Dedifferentiated amniotic fluid mesenchymal stem cell (primary cell): ENCODE measurements around the gene EDN3.

ENCODE experiments used
- DNase-seq: peaks from one replicate; pipeline ENCODE4 v3.0.0-alpha.2; 2016; ENCODE audit errors: extremely low spot score

The EDN3 gene

DNA sequence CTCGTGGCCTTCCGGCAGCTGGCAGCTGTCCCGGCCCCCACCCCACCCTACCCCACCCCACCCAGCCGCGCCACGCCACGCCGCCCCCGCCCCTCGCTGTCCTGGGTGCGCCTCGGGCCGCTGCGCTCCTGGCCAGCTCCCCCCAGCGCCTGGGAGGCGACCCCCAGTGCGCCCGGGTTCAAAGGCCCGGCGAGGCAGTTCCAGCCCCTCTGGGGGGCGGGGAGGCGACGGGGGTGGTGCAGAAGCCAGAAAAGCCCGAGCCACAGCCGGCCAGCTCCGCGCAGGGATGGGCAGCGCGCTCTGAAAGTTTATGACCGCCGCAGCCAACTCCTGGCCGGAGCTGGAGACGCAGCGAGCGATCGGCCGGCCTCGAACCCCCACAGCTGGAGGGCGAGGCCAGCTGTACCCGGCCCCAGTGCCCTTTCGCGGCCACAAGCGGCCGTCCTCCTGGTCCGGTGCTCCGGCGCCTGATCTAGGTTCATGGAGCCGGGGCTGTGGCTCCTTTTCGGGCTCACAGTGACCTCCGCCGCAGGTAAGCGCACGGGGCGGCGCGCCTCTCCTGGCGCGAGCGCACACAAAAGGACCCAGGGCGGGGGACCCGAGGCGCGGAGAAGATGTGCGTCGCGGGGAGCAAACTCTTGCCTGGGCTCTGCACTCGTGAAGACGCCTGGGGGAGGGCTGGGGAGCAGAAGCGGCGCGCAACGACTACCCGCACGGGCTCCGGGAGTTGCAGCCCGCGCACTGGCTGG, at the start of gene EDN3:
TSS of gene EDN3 (plus strand) at position 279 of the 749 bp plus-strand sequence. CDS start at position 481, 202 bp downstream.
- no peak for DNase-seq

- DNase-seq = no peak
These were observed 47.1 kb upstream of the EDN3 start for GRCh38 chr20:59253325-59253724.

DNA sequence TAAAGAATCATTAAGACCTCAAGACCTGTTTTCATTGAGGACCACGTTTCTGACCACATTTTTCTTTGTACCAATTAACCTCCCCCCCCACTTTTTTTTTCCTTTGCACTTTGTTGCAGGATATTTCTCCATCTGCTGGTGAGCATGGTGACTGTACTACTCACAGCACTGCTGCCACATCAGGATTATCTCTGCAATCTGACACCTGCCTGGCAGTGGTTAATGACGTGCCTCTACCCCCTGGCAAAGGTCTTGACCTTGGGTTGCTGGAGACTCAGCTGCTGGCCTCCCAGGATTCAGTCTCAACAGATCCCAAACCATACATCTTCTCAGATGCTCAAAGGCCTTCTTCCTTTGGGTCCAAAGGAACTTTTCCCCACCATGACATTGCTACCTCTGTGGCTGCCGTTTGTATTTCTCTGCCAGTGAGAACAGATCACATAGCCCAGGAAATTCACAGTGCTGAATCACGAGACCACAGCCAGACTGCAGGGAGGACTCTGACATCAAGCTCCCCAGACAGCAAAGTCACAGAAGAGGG, 46.6 kb upstream of the EDN3 start:
- DNase-seq = no peak

GRCh38 chr20:59255256-59255655, 45.2 kb upstream of the EDN3 start:
- DNase-seq = no peak

- no peak for DNase-seq
These were observed 42.2 kb upstream of the EDN3 start for GRCh38 chr20:59258221-59258621.

GRCh38 chr20:59259946-59260345, 40.5 kb upstream of the EDN3 start:
- no peak for DNase-seq

GRCh38 chr20:59265298-59265697, 35.1 kb upstream of the EDN3 start:
- no peak for DNase-seq

GRCh38 chr20:59268870-59269269, 31.5 kb upstream of the EDN3 start:
- DNase-seq = no peak

DNA sequence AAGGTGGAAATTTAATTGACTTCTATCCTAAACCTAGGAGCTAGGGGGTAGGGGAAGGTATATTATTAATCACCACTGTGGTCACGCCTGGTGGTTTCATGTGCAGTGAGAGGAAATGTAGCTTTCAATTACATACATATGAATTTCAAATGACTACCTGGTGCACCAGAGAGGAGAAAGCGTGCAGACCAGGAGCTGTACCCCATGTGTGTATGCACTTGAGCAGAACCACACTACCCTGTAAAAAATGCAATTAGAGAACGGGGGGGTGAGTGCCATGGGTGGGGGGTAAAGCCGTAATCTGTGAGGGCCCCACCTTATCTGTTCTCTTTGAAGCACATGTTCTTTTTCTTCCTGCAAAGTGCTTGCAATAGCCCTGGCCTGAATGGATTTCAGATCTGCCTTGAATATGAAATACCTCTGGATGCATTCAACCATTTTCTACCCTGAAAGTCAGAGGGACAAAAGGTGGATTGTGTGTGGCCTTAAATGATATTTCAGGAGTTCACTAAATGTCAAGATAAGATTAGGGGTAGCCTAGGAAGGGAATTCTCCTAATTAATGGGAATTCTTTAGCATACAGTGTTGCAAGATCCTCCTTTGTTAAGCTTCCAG, 30.9 kb upstream of the EDN3 start:
- no peak for DNase-seq

DNA sequence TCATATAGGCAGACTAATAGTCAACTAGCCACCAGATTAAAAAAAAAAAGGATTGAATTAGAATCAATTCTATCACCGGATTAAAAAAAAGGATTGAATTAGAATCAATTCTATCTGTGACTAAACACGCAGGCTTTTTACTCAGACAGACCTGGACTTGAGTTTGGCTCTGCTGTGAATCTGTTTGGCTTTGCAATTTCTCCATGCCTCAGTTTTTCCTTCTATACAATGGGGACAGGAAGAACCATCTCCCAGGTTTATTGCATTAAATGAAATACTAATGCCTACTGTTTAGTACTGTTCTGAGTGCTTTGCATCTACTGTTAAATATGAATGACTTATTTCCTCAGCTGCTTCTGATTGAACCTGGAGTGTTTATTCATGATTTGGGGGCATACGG, 30.0 kb upstream of the EDN3 start:
- no peak for DNase-seq

DNA sequence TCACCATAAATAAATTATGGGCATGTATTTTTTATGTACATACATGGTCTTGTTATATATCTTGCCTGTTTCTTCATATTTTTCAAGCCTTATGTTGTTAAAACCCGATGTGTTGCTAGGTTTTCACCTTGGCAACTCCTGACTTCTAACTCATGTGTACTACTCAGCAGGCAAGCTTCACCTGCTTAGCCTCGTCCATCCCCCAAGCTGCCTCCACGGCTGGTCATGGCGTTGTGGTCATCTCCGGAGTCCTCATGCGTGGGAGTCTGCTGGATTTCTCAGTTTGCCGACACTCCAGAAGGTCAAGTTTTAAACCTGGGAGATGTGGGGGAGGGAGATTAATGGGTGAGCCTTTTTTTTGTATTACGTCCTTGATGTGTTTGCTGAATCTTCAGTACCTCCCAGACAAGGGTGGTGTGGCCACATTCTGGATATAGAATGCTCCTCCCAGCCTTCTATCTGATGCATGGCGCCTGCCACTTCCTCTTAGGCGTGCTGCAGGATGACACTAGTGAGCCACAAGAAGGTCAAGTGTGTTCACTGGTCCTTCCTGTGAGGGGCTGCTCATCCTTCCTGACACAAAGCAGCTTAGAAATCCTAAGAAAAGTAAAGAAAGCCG, 26.6 kb upstream of the EDN3 start:
- no peak for DNase-seq

DNA sequence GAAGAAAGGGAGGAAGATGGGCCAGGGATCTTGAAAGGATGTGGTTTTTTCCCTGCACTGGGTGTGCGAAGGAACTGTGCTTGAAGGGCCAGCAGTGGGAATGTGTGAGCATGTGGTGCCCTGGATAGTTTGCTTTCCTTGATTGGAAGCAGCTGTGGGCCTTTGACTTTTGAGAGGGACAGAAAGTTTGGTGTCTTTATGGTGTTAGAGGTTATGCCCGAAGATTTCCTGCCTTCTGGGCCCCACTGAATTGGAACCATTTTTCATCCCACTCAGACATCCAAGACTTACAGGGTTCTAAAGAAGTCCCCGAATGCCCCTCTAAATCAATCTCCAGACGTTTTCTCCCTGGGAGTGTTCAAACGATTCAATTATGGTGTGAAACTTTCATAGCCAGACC, 23.5 kb upstream of the EDN3 start:
- no peak for DNase-seq

GRCh38 chr20:59284470-59284869, 15.9 kb upstream of the EDN3 start:
- no peak for DNase-seq

DNA sequence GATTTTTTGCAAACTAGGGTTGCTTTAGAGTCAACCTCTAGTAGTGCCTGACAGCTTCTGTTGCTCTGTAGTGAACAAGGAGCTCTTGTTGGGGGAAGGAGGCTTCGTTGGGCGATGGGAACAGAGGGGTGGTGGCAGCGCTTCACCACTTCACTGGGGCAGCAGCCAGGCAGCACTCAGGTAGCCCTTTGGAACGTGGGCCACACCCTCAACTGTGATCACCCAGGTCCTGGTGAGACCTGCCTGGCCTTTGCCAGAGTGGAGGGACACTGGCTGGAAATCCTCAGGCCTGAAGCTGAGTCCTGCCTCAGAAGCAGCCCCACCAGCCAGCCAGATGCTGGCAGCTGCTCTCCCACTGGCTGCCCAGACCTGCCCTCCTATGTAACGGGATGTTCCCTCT, 10.4 kb upstream of the EDN3 start:
- DNase-seq = no peak

DNA sequence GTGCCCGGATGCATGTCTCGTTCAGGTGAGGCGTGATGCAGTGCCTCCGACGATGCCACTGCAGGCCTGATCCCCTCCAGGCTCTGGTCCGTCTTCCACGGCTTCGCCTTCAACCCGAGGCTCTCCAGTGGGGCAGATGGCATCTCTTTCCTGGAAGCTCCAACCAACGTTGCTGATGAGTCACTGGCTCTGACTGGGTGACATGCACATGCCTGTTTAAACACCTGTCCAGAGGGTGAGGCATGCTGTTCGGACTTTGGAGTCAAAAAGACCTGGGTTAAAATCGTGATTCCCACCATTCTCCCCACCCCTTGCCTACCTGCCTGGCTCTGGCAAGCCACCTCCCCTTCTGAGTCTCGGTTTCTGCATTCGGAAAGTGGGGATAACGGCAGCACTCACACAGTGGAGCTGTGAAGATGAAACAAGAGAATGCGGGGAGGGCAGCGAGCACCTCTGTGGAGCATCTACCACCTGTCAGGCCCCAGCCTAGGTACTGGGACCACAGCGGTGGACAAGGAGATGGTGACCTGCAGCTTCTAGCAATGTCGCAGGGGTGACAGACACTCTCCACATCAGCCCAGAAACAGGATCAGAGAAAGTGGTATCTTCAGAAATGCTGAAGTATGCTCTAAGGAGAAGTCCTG, 8.5 kb upstream of the EDN3 start:
- no peak for DNase-seq

GRCh38 chr20:59295531-59295930, 4.9 kb upstream of the EDN3 start:
- DNase-seq = no peak

GRCh38 chr20:59297686-59298085, 2.7 kb upstream of the EDN3 start:
- no peak for DNase-seq

GRCh38 chr20:59299945-59300332, 472 bp upstream of the EDN3 start:
- no peak for DNase-seq

GRCh38 chr20:59301343-59302007, 1.1 kb downstream of the EDN3 start:
- no peak for DNase-seq

- DNase-seq = no peak
These were observed 5.7 kb downstream of the EDN3 start for GRCh38 chr20:59305908-59306655.

DNA sequence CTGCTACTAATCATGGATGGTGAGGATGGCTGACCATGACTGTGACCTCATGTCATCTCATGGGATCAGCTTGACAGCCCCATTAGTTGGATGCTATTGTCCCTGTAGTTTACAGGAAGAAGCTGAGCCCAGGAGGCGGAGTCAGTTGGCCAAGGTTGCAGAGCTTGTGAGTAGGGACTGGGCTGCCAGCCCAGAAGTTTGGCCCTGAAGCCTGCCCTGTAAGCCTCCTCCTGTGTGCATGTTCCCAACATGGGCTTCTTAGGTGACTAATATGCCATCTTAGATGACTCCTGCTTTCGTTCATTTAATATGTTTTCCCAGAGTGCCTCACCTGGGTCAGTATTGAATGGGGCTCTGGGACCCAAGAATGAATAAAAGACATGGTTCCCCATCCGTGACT, 6.9 kb downstream of the EDN3 start:
- DNase-seq = no peak
